ENCODE results near the gene LGALS3. TPM values are rescaled to one million over a fixed set of nuclear protein-coding genes. Genes with fewer than 3 reads are reported as not detected.

LGALS3 gene
- total and polyA plus RNA-seq, 2 donors from 2014 or later: 235 to 241 TPM

GRCh38 chr14:55146425-55146824 lies 17.4 kb downstream of the LGALS3 start:
- intact Hi-C loops (cut with DNase I): no loop called here
- no peak overlapping the region for H3K27ac ChIP-seq (ENCODE audit: low read depth in 2 of 2, low read length in 2 of 2)

GRCh38 chr14:55151601-55152000 lies 22.5 kb downstream of the LGALS3 start:
- no peak for FAIRE-seq
- Histone ChIP-seq H3K4me1 (ENCODE audit: control insufficient read depth in 2 of 3, insufficient read depth in 2 of 3, low read depth in 1 of 3, low read length in 3 of 3) (no peaks in the 10 kb centered on the region), H3K36me3 (ENCODE audit: control insufficient read depth in 2 of 3, insufficient read depth in 3 of 3, low read length in 3 of 3) (no peaks in the 10 kb centered on the region), H3K27ac (ENCODE audit: low read depth in 2 of 2, low read length in 2 of 2) (no peak overlapping the region), H3K9me3 (ENCODE audit: control insufficient read depth in 2 of 3, insufficient read depth in 1 of 3, low read length in 3 of 3) (no peaks in the 10 kb centered on the region), H3K4me3 (ENCODE audit: low read length in 3 of 3) (no peak overlapping the region), H3K27me3 (ENCODE audit: control insufficient read depth, insufficient read depth, low read length) (no peaks in the 10 kb centered on the region), H3K9ac (ENCODE audit: low read length in 3 of 3) (no peak overlapping the region)
- no peak for TF ChIP-seq CTCF (IDR thresholded peaks at IDR 0.05; ENCODE audit: borderline replicate concordance, extremely low read depth, insufficient read depth)
- no peak for DNase-seq
- intact Hi-C loops (cut with DNase I): no loop called here

More at GRCh38 chr14:55146425-55146824, 17.4 kb downstream of the LGALS3 start:
- DNase-seq: no peak
- Histone ChIP-seq H3K9me3 (ENCODE audit: control insufficient read depth in 2 of 3, insufficient read depth in 1 of 3, low read length in 3 of 3) (no peaks in the 10 kb centered on the region), H3K36me3 (ENCODE audit: control insufficient read depth in 2 of 3, insufficient read depth in 3 of 3, low read length in 3 of 3) (no peaks in the 10 kb centered on the region), H3K27me3 (ENCODE audit: control insufficient read depth, insufficient read depth, low read length) (no peaks in the 10 kb centered on the region), H3K9ac (ENCODE audit: low read length in 3 of 3) (no peak overlapping the region), H3K4me3 (ENCODE audit: low read length in 3 of 3) (no peak overlapping the region), H3K4me1 (ENCODE audit: control insufficient read depth in 2 of 3, insufficient read depth in 2 of 3, low read depth in 1 of 3, low read length in 3 of 3) (no peaks in the 10 kb centered on the region)
- FAIRE-seq: no peak
- no peak for TF ChIP-seq CTCF (IDR thresholded peaks at IDR 0.05; ENCODE audit: borderline replicate concordance, extremely low read depth, insufficient read depth)

GRCh38 chr14:55152052-55152753 lies 23.2 kb downstream of the LGALS3 start:
- Histone ChIP-seq H3K36me3 (ENCODE audit: control insufficient read depth in 2 of 3, insufficient read depth in 3 of 3, low read length in 3 of 3) (no peaks in the 10 kb centered on the region), H3K4me3 (ENCODE audit: low read length in 3 of 3) (no peak overlapping the region), H3K27me3 (ENCODE audit: control insufficient read depth, insufficient read depth, low read length) (no peaks in the 10 kb centered on the region), H3K27ac (ENCODE audit: low read depth in 2 of 2, low read length in 2 of 2) (no peak overlapping the region), H3K9me3 (ENCODE audit: control insufficient read depth in 2 of 3, insufficient read depth in 1 of 3, low read length in 3 of 3) (no peaks in the 10 kb centered on the region), H3K4me1 (ENCODE audit: control insufficient read depth in 2 of 3, insufficient read depth in 2 of 3, low read depth in 1 of 3, low read length in 3 of 3) (no peaks in the 10 kb centered on the region), H3K9ac (ENCODE audit: low read length in 3 of 3) (no peak overlapping the region)
- no peak for FAIRE-seq
- TF ChIP-seq CTCF (IDR thresholded peaks at IDR 0.05; ENCODE audit: borderline replicate concordance, extremely low read depth, insufficient read depth): no peak
- DNase-seq: no peak
- intact Hi-C loops (cut with DNase I): no loop called here

- FAIRE-seq: no peak
- TF ChIP-seq CTCF (IDR thresholded peaks at IDR 0.05; ENCODE audit: borderline replicate concordance, extremely low read depth, insufficient read depth): no peak
- no peaks in the 10 kb centered on the region for H3K9me3 ChIP-seq (ENCODE audit: control insufficient read depth in 2 of 3, insufficient read depth in 1 of 3, low read length in 3 of 3)
Measured at GRCh38 chr14:55153951-55154350, 24.9 kb downstream of the LGALS3 start.

More at GRCh38 chr14:55153951-55154350, 24.9 kb downstream of the LGALS3 start:
- DNase-seq: no peak
- intact Hi-C loops (cut with DNase I): no loop called here
- Histone ChIP-seq H3K27me3 (ENCODE audit: control insufficient read depth, insufficient read depth, low read length) (no peaks in the 10 kb centered on the region), H3K27ac (ENCODE audit: low read depth in 2 of 2, low read length in 2 of 2) (no peak overlapping the region), H3K36me3 (ENCODE audit: control insufficient read depth in 2 of 3, insufficient read depth in 3 of 3, low read length in 3 of 3) (no peaks in the 10 kb centered on the region), H3K4me1 (ENCODE audit: control insufficient read depth in 2 of 3, insufficient read depth in 2 of 3, low read depth in 1 of 3, low read length in 3 of 3) (no peaks in the 10 kb centered on the region), H3K4me3 (ENCODE audit: low read length in 3 of 3) (no peak overlapping the region), H3K9ac (ENCODE audit: low read length in 3 of 3) (no peak overlapping the region)
